GM18526 (cell line): ENCODE results near the gene ZDHHC14.

ENCODE experiments used
- POLR2A ChIP-seq: IDR thresholded peaks from 3 replicates; pipeline ENCODE4 v1.6.1; 2011; ENCODE audit not compliant: insufficient read length; ENCODE audit errors: extremely low read depth

Gene ZDHHC14

GRCh38 chr6:157518397-157519250 is 137.6 kb downstream of the ZDHHC14 start:
- TF ChIP-seq POLR2A = no peak

DNA sequence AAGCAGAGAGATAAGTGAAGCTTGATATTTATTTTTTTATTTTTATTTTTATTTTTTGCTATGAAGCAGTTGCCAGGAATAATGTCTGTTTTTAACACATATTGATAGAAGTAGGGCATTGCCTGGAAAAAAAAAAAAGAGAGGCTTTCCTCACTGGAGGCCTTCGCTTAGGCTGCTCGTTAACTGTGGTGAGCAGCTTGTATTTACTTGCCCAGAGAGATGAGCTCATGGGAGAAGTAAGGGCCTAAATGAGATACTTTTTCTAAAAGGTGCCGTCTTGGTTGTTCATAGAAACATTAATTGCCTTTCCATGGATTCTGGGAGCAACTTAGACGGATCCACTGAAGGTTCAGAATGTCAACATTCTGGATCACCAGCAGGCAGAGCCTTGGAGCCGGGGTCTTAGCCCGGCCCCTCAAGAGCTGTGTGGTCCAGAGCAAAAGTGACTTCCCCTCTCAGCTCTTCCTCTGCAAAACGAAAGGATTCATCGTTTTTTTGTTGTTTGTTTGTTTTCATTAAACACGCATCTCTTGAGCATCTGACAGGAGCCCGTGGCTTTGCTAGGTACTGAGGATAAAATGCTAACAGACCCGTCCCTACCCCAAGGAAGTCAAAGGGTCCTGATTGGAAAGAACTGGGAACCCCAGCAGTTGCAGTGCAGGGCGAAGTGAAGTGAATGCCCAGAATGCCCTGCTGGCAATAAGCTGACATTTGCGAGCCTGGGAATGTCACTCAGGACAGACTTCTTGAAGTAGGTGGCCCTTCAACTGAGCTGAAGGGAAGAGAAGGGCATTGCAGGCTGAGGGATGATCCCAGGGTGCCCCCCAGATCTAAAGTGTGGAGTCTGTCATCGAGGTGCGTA is 138.5 kb downstream of the ZDHHC14 start:
- TF ChIP-seq POLR2A = no peak

GRCh38 chr6:157520117-157520406 is 139.1 kb downstream of the ZDHHC14 start:
- no peak for TF ChIP-seq POLR2A

DNA sequence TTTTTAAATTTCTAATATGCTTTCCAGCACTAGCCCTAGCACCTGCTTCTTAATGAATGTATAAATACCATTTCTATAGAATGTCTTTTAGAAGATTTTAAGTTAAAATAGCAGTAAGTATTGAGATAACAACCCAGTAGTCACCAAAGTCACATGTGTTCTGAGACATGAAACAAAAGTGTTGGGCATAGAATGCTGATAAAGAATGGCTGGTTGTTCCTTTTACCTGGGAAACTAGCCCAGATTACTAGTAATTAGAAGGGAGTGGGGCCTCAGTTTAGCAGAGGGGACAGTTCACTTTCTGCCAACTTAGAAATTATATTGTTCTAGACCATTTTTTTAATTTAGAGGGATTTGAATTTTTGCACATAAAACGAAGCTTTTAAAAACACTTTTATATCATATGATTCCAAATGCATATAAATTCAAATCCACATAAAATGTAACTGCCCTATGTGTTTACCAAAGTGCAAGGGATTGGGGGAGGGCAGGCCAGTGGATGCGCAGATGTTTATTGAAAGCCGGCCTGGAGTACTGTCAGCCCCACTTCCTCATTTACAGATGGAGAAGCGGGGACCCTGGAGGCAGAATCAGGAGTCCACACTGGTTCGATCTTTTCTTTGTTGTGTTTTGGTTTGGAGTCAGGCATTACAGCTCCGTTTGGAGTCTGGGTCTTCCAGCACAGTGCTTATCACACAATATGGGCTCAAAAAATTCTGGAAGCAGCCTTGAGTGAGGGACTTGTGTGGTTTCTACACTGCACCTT is 139.8 kb downstream of the ZDHHC14 start:
- no peak for TF ChIP-seq POLR2A

GRCh38 chr6:157521362-157522335 is 140.7 kb downstream of the ZDHHC14 start:
- TF ChIP-seq POLR2A = no peak

DNA sequence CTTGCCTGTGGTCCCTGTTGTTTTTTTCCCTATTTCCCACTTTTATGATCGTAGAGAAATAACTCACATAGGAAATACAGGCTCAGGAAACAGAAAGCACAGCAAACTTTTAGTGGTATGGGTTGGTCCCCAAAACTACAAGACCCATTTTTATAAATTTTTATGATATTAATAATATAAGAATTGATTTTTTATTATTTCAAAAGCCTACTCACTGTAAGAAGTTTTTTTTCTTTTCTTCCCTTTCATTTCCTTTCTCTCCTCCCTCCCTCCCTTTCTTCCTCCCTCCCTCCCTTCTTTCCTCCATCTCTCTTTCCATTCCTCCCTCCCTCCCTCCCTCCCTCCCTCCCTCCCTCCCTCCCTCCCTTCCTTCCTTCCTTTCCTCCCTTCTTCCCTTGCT is 141.5 kb downstream of the ZDHHC14 start:
- TF ChIP-seq POLR2A = no peak

- no peak for TF ChIP-seq POLR2A
Observed at GRCh38 chr6:157524735-157525134, 143.7 kb downstream of the ZDHHC14 start.

- TF ChIP-seq POLR2A = no peak
Observed at GRCh38 chr6:157525292-157525889, 144.4 kb downstream of the ZDHHC14 start.

GRCh38 chr6:157525918-157526425 is 145.0 kb downstream of the ZDHHC14 start:
- TF ChIP-seq POLR2A = no peak

- TF ChIP-seq POLR2A = no peak
Observed at GRCh38 chr6:157527471-157527907, 146.5 kb downstream of the ZDHHC14 start.

DNA sequence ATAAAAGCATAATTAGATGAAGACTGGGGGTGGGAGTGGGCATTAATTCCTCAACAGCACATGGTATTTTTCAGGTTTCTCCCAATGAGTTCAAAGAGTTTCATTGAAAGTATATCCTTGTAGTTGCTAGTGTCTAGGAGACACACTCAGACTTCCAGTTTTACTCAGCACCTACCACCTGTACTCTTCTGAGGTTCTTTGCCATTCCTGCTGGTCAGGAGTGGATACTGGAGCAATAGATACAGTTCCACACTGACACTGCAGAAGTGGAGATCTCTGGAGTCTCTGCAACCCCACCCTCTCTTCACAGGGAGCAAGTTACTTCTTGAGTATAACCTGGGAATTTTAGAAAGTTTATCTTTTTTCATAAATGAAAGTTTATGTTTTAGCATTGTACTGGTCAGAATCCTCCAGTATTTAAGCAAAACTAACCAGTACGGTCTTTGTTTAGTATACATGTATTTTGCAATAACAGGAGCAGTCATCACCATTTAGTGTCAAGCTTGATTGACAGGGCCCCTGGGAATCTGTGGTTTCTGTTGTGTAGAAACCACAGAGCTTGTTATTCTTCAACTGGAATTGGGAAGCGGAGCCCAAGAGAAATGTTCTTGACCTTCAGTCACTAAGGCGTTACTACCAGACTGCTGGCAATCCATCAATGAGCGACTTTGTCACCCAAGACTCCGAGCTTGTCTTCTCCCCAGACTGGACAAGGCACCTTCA is 148.1 kb downstream of the ZDHHC14 start:
- TF ChIP-seq POLR2A = no peak

- no peak for TF ChIP-seq POLR2A
Observed at GRCh38 chr6:157529654-157530039, 148.7 kb downstream of the ZDHHC14 start.

GRCh38 chr6:157530126-157530525 is 149.1 kb downstream of the ZDHHC14 start:
- TF ChIP-seq POLR2A = no peak

DNA sequence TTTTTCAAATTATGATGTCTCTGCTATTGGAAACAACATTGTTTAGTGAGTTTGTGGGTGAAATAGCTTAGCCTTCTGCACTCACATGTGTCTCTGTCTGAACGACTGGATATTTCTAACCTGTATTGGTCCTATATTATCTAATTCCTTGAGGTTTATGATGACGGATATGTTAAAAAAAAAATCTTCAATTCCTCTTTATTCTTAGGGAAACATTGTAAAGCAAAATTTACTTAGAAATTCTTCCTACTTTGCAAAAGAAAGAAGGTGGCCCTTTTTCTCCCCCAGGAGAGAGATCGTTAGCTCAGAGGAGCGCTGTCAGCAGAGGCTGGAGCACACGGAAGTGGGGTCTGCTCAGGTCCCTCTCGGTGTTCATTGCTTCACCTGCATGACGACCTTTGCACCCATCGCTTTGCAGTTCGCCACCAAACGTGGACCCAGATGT is 149.8 kb downstream of the ZDHHC14 start:
- no peak for TF ChIP-seq POLR2A
